Liver (tissue), 3 donors: ENCODE results near the gene CPED1.
A peak's percentile ranks its signal among the peaks of the same experiment; 100 is the strongest.

Source experiments
- CTCF ChIP-seq: fragments of 150-350 bp; IDR thresholded peaks from 2 replicates; pipeline ENCODE4 v1.5.1; 2017; ENCODE audit warnings: improper control_type of control experiment, low read depth, low read length; ENCODE audit not compliant: missing input control
- EGR1 ChIP-seq, 2 donors: IDR thresholded peaks; 2 replicates each; pipeline ENCODE4 v1.6.1; 2016 to 2018; ENCODE audit warnings: antibody characterized with exemption in 2 of 2, low read depth in 2 of 2
- FOXA2 ChIP-seq: IDR thresholded peaks from 2 replicates; pipeline ENCODE4 v1.6.1; 2016; ENCODE audit warnings: antibody characterized with exemption
- MAX ChIP-seq: IDR thresholded peaks from 2 replicates; pipeline ENCODE4 v1.6.1; 2016; ENCODE audit warnings: antibody characterized with exemption
- RAD21 ChIP-seq, 2 donors: IDR thresholded peaks; 2 replicates each; pipeline ENCODE4 v1.6.1; 2016; ENCODE audit warnings: antibody characterized with exemption in 2 of 2, mild to moderate bottlenecking in 2 of 2
- REST ChIP-seq: IDR thresholded peaks from 2 replicates; pipeline ENCODE4 v1.6.1; 2016; ENCODE audit warnings: antibody characterized with exemption, mild to moderate bottlenecking
- SP1 ChIP-seq: IDR thresholded peaks from 2 replicates; pipeline ENCODE4 v1.6.1; 2018; ENCODE audit warnings: antibody characterized with exemption, mild to moderate bottlenecking
- TAF1 ChIP-seq: conservative IDR thresholded peaks from 2 replicates; pipeline ENCODE4 v1.6.1; 2016; ENCODE audit warnings: antibody characterized with exemption, mild to moderate bottlenecking
- ZBTB33 ChIP-seq: IDR thresholded peaks from 2 replicates; pipeline ENCODE4 v1.6.1; 2016; ENCODE audit warnings: antibody characterized with exemption
- donor health status: healthy.
- donor health status: healthy.

GRCh38 chr7:121006711-121007315 lies 18.3 kb downstream of the CPED1 start:
- no peak for TF ChIP-seq CTCF
- no peak for TF ChIP-seq MAX
- peak; percentile 10 for TF ChIP-seq SP1
- TF ChIP-seq REST = no peak
- TF ChIP-seq RAD21 (IDR thresholded peaks at IDR 0.05) = peak in 1 of 2 donors; percentile 4
- no peak for TF ChIP-seq FOXA2
- no peak for TF ChIP-seq TAF1
- no peak for TF ChIP-seq ZBTB33
- no peak for TF ChIP-seq EGR1 (IDR thresholded peaks at IDR 0.05; ENCODE audit: low read depth in 2 of 2)
